Peyer's patch (tissue), 4 donors: Measurements from ENCODE around the gene ARFGAP3. TPM values are rescaled to one million over a fixed set of nuclear protein-coding genes. Genes with fewer than 3 reads are reported as not detected.
A peak's percentile ranks its signal among the peaks of the same experiment; 100 is the strongest.

Experiments
- DNase-seq, 3 donors: peaks; one replicate each; pipeline ENCODE4 v3.0.0-alpha.2; 2017 to 2019
- H3K27ac ChIP-seq, 4 donors: fragments of 200-600 bp; sonication (generic); one replicate each; pipeline ENCODE4 v1.5.1; 2016 to 2019
- H3K27me3 ChIP-seq, 2 donors: fragments of 200-600 bp; sonication (generic); one replicate each; pipeline ENCODE4 v1.5.1; 2019
- H3K36me3 ChIP-seq, 3 donors: fragments of 200-600 bp; sonication (generic); one replicate each; pipeline ENCODE4 v1.5.1; 2016 to 2019
- H3K4me1 ChIP-seq, 4 donors: fragments of 200-600 bp; sonication (generic); one replicate each; pipeline ENCODE4 v1.5.1; 2016 to 2019
- H3K4me3 ChIP-seq, 4 donors: fragments of 200-600 bp; sonication (generic); 1 replicate in 3 of 4; 2 replicates in 1 of 4; pipeline ENCODE4 v1.5.1; 2016 to 2019; ENCODE audit warnings: mild to moderate bottlenecking in 1 of 4
- H3K9me3 ChIP-seq, 4 donors: fragments of 200-600 bp; sonication (generic); one replicate each; pipeline ENCODE4 v1.5.1; 2016 to 2019; ENCODE audit warnings: mild to moderate bottlenecking in 1 of 4
- POLR2A ChIP-seq, 2 donors: fragments of 450-650 bp; IDR thresholded peaks; one replicate each; pipeline ENCODE4 v1.5.1; 2017; ENCODE audit warnings: antibody characterized with exemption in 2 of 2, mild to moderate bottlenecking in 2 of 2, moderate library complexity in 2 of 2
- total RNA-seq, 4 donors: library from RNA; depleted of rRNA; stranded (reverse); fragments of >200 nt; gene quantifications; one replicate each; pipeline ENCODE4 v1.1.0, GENCODE V29; 2016
- TF ChIP-seq, protein P1 (sequence below), 6 experiments: fragments of 450-650 bp in 4 of 6; fragments of 200-600 bp in 2 of 6; sonication (generic) in 1 of 6; IDR thresholded peaks; one replicate each; pipeline ENCODE4 v1.5.1; 2017 to 2019; ENCODE audit warnings: antibody characterized with exemption in 6 of 6, mild to moderate bottlenecking in 3 of 6, moderate library complexity in 1 of 6

ARFGAP3 gene
- total RNA-seq, 4 donors from 2014 or later = 31.4 to 87.0 (median 57.8) TPM

DNA sequence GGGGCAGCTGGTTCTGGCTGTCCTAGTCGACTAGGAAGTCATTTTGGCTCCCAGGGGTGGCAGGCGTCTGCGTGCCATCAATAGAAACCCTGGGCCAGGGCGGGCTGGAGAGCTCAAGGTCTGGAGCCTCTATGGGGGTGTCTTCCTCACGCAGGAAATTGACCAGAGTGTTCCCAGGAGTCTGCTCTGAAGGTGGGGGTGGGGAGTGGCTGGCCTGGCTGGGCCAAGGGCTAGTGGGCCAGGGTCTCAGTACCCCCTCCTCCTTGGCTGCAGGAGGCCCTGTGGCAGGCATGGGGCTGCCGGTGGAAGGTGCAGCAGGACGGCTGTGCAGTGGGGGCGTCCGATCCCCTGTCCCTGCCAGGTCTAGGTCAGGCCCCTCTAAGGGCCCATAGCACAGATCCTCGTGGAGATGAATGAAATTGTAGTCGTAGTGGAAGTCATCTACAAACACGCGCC lies 64.6 kb downstream of the ARFGAP3 start:
- no peak for DNase-seq
- H3K4me3 ChIP-seq = no peak overlapping the region
- H3K36me3 ChIP-seq = peaks cover 0 to 11% (median 0%) of the 10 kb centered on the region in 3 donors
- H3K4me1 ChIP-seq = no peaks in the 10 kb centered on the region
- H3K27me3 ChIP-seq = no peaks in the 10 kb centered on the region
- TF ChIP-seq, protein P1, sequence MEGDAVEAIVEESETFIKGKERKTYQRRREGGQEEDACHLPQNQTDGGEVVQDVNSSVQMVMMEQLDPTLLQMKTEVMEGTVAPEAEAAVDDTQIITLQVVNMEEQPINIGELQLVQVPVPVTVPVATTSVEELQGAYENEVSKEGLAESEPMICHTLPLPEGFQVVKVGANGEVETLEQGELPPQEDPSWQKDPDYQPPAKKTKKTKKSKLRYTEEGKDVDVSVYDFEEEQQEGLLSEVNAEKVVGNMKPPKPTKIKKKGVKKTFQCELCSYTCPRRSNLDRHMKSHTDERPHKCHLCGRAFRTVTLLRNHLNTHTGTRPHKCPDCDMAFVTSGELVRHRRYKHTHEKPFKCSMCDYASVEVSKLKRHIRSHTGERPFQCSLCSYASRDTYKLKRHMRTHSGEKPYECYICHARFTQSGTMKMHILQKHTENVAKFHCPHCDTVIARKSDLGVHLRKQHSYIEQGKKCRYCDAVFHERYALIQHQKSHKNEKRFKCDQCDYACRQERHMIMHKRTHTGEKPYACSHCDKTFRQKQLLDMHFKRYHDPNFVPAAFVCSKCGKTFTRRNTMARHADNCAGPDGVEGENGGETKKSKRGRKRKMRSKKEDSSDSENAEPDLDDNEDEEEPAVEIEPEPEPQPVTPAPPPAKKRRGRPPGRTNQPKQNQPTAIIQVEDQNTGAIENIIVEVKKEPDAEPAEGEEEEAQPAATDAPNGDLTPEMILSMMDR (IDR thresholded peaks at IDR 0.05) = no peak
- TF ChIP-seq POLR2A (IDR thresholded peaks at IDR 0.05) = no peak
- no peaks in the 10 kb centered on the region for H3K9me3 ChIP-seq
- H3K27ac ChIP-seq = peak overlapping the region in 3 of 4 donors; percentile 53 to 72 (median 72)

DNA sequence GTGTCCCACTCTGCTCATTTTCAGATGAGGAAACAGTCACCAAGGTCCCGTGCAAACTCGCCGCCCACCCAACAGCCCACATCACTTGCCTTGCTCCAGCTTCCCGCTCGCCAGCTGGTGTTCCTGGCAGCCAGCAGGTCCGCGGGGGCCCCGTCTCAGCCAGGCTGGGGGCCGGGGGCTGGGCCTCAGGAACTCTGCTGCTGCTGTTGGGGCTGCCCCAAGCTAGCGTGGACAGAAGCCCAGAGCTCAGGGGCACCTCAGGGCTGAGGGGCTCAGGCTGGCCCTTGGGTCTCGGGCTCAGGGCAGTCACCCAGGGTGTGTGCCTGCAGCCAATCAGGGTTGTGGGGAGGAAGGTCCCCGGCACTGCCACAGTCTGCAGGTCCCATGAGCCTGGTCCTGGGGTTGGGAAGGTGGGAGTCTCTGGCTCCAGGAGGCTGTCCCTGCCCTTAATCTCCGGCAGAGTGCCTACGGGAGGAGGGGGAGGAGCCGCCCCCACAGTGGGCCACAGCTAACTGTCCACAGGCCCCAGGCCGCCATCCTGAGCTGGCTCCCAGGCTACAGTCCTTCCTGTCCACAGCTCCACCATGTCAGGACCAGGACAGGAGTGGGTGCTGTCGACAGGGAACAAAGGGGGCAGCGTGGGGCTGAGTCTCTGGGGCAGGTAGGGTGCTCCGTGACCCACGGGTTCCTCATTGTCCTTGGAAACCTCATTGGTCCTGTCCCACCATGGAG lies 65.2 kb downstream of the ARFGAP3 start:
- no peaks in the 10 kb centered on the region for H3K9me3 ChIP-seq
- no peak for DNase-seq
- peak overlapping the region in 3 of 4 donors; percentile 53 to 72 (median 72) for H3K27ac ChIP-seq
- no peak for TF ChIP-seq POLR2A (IDR thresholded peaks at IDR 0.05)
- TF ChIP-seq, protein P1 (IDR thresholded peaks at IDR 0.05) = no peak
- H3K36me3 ChIP-seq = peaks cover 0 to 6% (median 0%) of the 10 kb centered on the region in 3 donors
- H3K4me1 ChIP-seq = no peaks in the 10 kb centered on the region
- no peak overlapping the region for H3K4me3 ChIP-seq
- H3K27me3 ChIP-seq = no peaks in the 10 kb centered on the region

DNA sequence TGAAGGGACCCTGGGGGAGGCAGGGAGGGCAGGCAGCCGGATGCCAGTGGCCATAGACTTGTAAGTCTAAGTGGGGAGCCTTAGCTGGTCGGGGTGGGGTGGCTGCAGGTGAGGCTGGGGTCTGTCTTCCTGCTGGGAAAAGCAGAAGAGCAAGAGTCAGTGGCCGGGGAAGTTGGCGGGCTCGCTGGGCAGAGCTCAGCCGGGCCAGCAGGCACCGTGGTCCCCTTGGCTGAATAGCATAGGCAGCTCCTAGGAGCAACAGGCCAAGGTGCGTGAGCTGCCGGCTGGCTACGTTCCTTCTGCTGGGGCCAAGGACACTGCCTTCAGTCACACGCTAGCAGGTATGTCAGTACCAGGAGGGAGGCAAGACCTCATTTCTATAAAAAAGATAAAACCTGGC lies 68.6 kb downstream of the ARFGAP3 start:
- no peak overlapping the region for H3K4me3 ChIP-seq
- H3K27me3 ChIP-seq = no peaks in the 10 kb centered on the region
- TF ChIP-seq POLR2A (IDR thresholded peaks at IDR 0.05) = no peak
- TF ChIP-seq, protein P1 (IDR thresholded peaks at IDR 0.05) = no peak
- no peak overlapping the region for H3K27ac ChIP-seq
- H3K4me1 ChIP-seq = no peaks in the 10 kb centered on the region
- DNase-seq = no peak
- no peaks in the 10 kb centered on the region for H3K9me3 ChIP-seq
- H3K36me3 ChIP-seq = no peaks in the 10 kb centered on the region

DNA sequence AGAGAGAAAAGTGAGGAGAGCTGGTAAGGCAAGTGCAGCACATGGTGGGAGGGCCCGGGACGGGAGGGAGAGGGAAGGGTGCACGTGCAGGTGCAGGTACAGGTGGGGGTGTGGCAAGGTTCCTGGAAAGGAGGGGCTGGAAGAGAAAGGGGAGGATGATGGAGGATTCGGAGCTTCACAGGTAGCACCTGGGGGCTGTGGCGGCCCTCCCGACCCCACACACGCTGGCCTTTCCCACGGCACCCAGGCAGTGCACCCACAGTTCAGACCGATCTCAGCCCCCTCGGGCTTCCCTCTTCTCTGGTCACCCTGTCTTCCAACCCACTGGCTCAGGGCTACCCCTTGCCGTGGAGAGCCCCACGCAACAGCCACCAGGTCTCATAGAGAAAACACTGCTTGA lies 69.1 kb downstream of the ARFGAP3 start:
- H3K27ac ChIP-seq = no peak overlapping the region
- H3K4me3 ChIP-seq = no peak overlapping the region
- no peaks in the 10 kb centered on the region for H3K36me3 ChIP-seq
- H3K9me3 ChIP-seq = no peaks in the 10 kb centered on the region
- no peaks in the 10 kb centered on the region for H3K4me1 ChIP-seq
- DNase-seq = no peak
- TF ChIP-seq, protein P1 (IDR thresholded peaks at IDR 0.05) = no peak
- no peaks in the 10 kb centered on the region for H3K27me3 ChIP-seq

DNA sequence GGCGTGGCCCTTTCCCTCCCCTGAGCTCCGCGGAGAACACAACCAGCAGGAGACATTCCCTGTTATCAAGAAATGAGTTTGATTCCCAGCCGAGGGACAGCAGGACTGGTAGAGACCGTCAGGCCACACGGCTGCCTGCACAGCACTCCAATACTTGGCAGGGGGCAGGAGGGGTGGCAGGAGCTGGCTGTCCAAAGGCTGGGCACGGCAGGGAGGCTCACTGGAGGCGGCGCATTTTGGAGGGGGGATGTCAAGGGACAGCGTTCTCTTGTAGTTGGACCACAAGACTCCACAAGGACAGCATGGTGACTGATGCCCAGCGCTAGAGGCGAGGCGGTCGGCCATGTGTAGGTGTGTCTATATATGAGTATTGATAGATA lies 69.7 kb downstream of the ARFGAP3 start:
- H3K36me3 ChIP-seq = no peaks in the 10 kb centered on the region
- no peaks in the 10 kb centered on the region for H3K9me3 ChIP-seq
- TF ChIP-seq, protein P1 (IDR thresholded peaks at IDR 0.05) = no peak
- TF ChIP-seq POLR2A (IDR thresholded peaks at IDR 0.05) = no peak
- H3K4me1 ChIP-seq = no peaks in the 10 kb centered on the region
- H3K27me3 ChIP-seq = no peaks in the 10 kb centered on the region
- H3K27ac ChIP-seq = no peak overlapping the region
- DNase-seq = no peak
- no peak overlapping the region for H3K4me3 ChIP-seq
